HCT116 (cell line): ENCODE data around the gene PCDH17.

Source experiments
- CEBPB ChIP-seq: IDR thresholded peaks from 2 replicates; pipeline ENCODE4 v1.6.1; 2012; ENCODE audit warnings: low read depth
- CTCF ChIP-seq, 3 experiments: fragments of 200-600 bp in 1 of 3; sonication (generic) in 1 of 3; IDR thresholded peaks in 2 of 3; conservative IDR thresholded peaks in 1 of 3; 2 replicates each; pipeline ENCODE4 v1.5.1; 2012 to 2017; ENCODE audit warnings: low read depth in 2 of 3, low read length in 2 of 3, antibody characterized with exemption in 1 of 3, borderline replicate concordance in 1 of 3, control low read depth in 1 of 3, mild to moderate bottlenecking in 1 of 3, mixed read lengths in 1 of 3, mixed run types in 1 of 3, moderate library complexity in 1 of 3; ENCODE audit not compliant: insufficient read depth in 1 of 3
- EZH2 ChIP-seq: fragments of 200-600 bp; sonication (generic); IDR thresholded peaks from 2 replicates; pipeline ENCODE4 v1.6.1; 2017; ENCODE audit warnings: antibody characterized with exemption, mixed run types
- MAX ChIP-seq: IDR thresholded peaks from 2 replicates; pipeline ENCODE4 v1.6.1; 2012
- POLR2A ChIP-seq: IDR thresholded peaks from 2 replicates; pipeline ENCODE4 v1.7.0; 2011; ENCODE audit warnings: borderline replicate concordance; ENCODE audit not compliant: insufficient read depth, insufficient read length; ENCODE audit errors: extremely low read depth
- POLR2AphosphoS5 ChIP-seq: IDR thresholded peaks from 2 replicates; pipeline ENCODE4 v1.6.1; 2011; ENCODE audit warnings: mild to moderate bottlenecking, low read depth, low read length, moderate library complexity
- REST ChIP-seq: IDR thresholded peaks from 2 replicates; pipeline ENCODE4 v1.6.1; 2012; ENCODE audit warnings: low read depth
- TCF7L2 ChIP-seq: IDR thresholded peaks from 2 replicates; pipeline ENCODE4 v1.7.0; 2011; ENCODE audit warnings: borderline replicate concordance, inconsistent platforms; ENCODE audit not compliant: insufficient read depth, insufficient read length; ENCODE audit errors: extremely low read depth
- YY1 ChIP-seq: IDR thresholded peaks from 2 replicates; pipeline ENCODE4 v1.6.1; 2011; ENCODE audit warnings: low read length, low read depth, moderate library complexity, mild to moderate bottlenecking; ENCODE audit not compliant: insufficient replicate concordance; ENCODE audit errors: extremely low read depth

GRCh38 chr13:57653229-57653989 is 21.9 kb downstream of the PCDH17 start:
- TF ChIP-seq CTCF (IDR thresholded peaks at IDR 0.05 in 2 of 3, conservative IDR thresholded peaks at IDR 0.05 in 1 of 3; ENCODE audit: borderline replicate concordance in 1 of 3, insufficient read depth in 1 of 3, low read depth in 2 of 3, low read length in 2 of 3): no peak
- no peak for TF ChIP-seq POLR2A
- TF ChIP-seq CEBPB: no peak
- TF ChIP-seq TCF7L2: no peak
- no peak for TF ChIP-seq EZH2
- TF ChIP-seq REST: no peak
- TF ChIP-seq MAX: no peak
- TF ChIP-seq YY1: no peak
- TF ChIP-seq POLR2AphosphoS5: no peak
